GM12873 (cell line): ENCODE data around the gene TRPV2.

Experiments used
- CTCF ChIP-seq: IDR thresholded peaks from 2 replicates; pipeline ENCODE4 v1.5.1; 2012; ENCODE audit warnings: low read depth, mild to moderate bottlenecking, moderate library complexity, low read length, control low read depth; ENCODE audit not compliant: insufficient read depth; ENCODE audit errors: missing control alignments

TRPV2 gene

GRCh38 chr17:16449121-16449570, 33.8 kb downstream of the TRPV2 start:
- TF ChIP-seq CTCF: no peak

- TF ChIP-seq CTCF: no peak
Observed at GRCh38 chr17:16450028-16450427, 34.7 kb downstream of the TRPV2 start.

- TF ChIP-seq CTCF: no peak
Observed at GRCh38 chr17:16453493-16453851, 38.1 kb downstream of the TRPV2 start.

GRCh38 chr17:16455997-16456741, 40.8 kb downstream of the TRPV2 start:
- TF ChIP-seq CTCF: no peak

- no peak for TF ChIP-seq CTCF
Observed at GRCh38 chr17:16456742-16457316, 41.5 kb downstream of the TRPV2 start.

- no peak for TF ChIP-seq CTCF
Observed at GRCh38 chr17:16459271-16459670, 43.9 kb downstream of the TRPV2 start.

- no peak for TF ChIP-seq CTCF
Observed at GRCh38 chr17:16459855-16460550, 44.6 kb downstream of the TRPV2 start.
